Inferior parietal cortex (tissue), 1 donor: Measurements from ENCODE around the gene GPR35.

ENCODE experiments used
- DNase-seq: peaks from one replicate; pipeline ENCODE4 v3.0.0-alpha.2; 2016; ENCODE audit errors: extremely low spot score

Gene GPR35

DNA sequence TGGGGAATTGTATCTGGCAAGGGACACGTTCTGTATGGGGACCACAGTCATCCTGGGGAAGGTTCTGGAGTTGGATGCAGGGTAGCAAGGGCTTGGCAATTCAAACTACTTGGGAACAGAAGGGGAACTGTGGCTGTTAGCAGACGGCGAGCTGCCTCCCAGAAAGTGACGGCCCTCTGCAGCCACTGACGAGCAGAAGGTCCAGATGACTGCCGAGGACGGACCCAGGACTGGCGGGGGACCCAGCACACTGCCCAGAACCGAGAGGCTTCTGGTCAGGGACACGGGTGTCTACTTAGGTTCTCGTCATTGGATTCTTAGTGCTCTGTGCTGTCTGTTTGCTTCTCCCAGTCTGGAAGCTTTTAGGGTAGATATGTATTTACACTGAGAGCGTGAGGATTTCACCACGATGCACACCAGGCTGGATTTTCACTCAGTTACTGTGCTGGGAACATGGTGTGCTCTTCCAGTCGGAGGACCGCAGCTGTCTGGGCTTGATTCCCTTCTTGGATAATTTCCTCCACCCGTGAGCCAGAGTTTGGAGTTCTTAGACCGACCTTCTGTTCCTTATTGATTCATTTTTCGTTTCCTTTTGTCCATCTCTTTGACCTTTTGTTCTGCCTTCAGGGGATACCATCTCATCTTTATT, 13.4 kb downstream of the GPR35 start:
- DNase-seq, result no peak

DNA sequence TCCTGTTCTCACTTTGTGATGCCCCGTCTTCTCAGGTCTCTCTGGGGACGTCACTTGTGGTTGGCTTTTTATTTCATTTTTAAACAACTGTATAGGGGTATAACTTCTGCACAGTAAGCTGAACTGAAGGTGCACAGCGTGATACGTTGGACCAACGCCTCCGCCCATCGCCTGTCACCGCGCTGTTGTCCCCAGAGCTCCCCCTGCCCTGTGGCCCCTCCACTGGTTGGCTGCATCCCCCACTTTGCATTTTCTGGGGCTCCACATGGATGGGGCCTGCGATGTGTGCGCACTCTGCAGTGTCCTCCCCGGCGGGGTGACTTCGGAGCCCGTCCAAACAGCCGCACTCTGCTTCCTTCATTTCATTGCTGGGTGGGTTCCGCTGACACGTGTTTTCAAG, 14.3 kb downstream of the GPR35 start:
- no peak for DNase-seq

DNA sequence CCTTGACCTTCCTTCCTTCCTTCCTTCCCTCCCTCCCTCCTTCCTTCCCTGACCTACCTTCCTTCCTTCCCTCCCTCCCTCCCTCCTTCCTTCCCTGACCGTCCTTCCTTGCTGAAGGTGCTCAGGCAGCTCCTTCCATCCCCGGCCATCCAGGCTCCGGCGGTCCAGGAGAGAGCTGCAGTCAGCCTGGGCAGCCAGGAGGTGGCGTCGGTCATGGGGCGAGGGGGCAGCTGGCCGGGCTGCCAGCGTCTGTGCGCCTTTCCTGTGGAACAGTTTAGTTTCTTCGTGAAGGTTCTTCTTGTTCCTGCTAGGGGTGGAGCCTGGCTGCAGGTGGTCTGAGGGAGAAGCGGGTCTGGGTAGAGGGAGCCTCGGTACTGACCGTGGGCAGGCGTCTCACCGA, 15.7 kb downstream of the GPR35 start:
- DNase-seq, result no peak

DNA sequence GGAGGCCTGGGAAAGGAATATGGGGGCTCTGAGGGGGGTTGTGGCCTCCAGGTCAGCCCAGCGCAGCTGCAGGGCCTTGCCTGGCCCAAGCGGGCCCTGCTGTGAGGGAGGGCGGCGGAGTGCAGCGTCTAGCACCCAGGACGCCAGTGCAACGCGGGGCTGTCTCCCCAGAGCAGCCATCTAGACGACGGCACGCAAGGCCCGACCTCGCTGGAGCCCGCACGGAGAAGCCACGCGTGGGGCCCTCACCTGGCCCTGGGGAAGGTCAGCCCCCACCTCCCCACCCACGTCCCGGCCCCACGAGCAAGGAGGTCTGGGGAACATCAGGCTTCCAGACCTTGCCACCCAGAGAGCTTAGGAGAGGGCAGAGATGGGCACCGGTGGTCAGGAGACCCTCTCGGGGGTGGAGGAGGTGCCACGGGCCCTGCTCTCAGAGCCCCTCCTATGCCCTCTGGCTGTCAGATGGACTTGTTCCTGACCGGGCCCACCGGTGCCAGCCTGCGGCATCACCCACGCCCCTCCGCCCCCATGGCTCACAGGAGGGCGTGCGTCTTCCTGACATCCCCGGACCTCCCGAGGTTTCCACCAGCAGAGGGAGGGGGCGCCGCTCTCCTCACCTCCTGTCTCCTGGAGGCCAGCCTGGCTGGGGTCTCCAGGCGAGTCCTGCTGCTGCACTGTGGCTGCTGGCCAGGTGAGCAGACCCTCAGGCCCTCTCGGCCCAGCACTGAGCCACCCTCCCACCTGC, 17.0 kb downstream of the GPR35 start:
- no peak for DNase-seq

DNA sequence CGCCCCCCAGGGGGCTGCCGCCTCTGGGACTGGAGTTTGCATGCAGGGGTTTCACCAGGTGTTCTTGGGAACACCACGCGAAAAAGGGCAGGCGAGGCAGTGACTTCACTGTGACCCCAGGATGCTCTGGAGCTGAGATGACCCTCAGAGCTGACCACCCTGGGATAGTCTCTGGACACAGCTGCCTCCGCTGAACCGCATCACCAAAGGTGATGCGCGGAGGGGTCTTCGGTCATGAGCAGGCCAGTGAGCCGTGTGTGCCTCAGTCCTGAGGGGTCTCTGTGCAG, 17.5 kb downstream of the GPR35 start:
- DNase-seq, result no peak

DNA sequence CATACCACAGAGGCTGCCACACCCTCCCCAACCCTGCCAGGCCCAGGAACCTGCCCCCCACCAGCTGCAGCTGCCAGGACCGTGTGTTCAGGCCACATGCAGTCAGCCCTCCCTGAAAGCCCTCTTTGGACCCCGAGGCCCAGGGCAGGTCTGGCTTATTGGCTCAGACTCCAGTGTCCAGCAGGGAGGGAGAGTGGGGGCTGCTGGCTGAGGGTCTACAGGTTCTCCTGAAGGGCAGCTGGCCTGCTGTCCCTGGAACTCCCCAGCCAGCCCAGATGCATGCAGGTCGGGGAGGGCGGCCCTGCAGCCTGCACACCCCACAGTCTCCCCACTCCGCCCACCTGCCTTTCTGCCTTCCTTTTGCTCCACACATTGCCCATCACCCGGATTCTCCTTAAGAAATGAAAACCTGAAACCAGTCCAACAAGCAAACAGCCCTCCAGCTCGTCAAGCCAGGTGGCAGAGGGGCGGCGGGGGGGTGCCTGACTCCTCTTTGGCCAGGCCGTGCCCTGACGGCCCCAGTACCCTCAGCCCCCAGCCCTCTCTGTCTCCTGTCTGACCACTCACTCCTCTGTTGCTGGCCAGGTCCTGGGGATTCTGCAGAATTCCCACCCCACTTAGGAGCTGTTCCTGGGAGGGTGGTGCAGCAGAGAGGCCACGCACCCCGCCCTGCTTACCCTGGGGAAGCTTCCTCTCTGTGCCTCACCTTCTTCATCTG, 18.0 kb downstream of the GPR35 start:
- DNase-seq, result no peak

DNA sequence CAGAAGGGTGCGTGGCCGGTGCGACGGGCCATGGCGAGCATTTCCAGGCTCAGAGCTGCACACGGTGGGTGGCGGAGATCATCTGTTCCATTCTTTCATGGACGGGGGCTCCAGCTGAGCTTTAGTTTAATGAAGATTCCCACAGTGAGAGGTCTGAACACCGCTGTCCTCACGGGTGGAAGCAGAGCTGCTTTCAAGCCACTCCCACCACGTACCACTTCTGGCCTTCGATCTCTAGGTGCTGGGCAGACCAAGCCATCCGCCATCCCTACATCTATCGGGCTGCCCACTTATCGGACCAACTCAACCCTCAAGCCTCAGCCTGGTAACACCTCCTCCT, 18.5 kb downstream of the GPR35 start:
- DNase-seq, result no peak

DNA sequence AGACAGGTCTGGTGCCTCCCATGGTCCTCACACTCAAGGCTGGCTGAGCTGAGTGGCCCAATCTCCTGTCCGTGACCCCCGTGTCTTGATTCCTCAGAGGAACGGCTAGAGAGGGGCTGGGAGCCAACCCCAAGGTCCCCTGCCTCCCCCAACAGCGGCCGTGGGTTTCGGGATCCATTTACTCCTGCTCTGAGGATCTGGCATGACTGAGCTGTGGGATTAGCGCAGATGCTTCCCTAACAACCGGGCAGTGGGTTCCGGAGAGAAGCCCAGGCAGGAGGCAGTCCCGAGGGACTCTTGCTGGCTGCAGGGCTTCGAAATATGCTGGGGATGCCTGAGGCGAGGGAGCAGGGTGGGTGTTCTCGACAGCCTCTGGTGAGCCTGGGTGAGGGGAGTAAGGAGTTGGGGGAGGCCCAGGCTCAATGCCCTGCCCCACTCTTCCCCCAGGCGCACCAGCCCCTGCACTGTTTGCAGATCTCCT, 18.9 kb downstream of the GPR35 start:
- no peak for DNase-seq

DNA sequence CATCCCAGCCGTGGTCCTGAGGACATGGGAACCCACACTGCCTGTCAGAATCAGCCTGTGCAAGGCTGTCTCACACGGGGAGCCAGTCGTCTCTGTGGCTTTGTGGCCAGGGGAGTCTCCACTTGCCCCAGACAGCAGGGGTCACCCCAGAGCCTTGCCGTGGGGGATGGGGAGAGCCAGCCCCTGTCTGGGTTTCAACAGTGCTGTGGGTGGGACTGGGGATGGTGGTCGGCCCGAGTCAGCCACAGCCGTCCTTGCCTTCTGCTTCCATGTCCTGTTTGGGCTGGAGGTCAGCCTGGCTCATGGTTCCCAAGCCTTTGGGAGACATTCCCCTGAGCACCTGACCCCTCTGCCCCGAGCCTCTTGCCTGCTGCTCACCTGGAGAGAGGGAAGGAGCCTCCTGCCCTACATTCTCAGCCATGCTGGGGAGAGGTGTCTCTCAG, 19.6 kb downstream of the GPR35 start:
- DNase-seq, result no peak

DNA sequence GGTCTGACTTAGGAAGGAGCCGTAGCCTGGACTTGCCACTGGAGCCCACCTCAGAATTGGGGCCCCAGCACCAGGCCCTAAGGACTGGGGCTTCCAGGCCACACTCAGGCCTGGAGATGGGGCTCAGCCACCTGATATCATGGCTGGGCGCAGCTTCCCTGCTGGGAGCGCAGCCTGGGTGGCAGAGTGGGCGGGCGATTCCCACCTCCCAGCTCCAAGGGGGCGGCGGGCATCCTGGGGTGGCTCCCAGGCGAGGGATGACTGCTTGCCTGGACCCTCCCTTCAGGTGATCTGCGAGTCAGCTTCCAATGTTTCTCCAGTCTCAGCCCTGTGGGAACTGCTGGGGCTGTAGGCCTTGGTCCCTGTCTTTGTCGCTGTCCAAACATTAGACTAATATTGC, 20.1 kb downstream of the GPR35 start:
- no peak for DNase-seq

DNA sequence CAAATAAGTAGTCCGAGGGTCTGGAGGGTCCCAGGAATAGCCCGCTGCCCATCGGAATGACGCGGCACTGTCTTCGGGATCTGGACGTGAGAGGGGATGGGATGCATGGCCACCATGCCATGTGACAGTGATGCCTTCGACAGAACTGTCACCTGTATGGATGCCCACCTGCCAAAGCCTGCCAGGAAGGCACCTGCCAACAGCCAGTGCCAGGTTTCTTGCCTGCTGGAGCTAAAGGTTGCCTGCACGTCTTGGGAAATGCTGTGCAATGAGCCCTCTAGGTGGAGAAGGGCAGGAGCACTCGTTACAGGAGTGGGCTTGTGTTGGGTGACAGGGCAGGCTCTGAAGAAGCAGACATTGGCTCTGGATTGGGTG, 20.5 kb downstream of the GPR35 start:
- no peak for DNase-seq

DNA sequence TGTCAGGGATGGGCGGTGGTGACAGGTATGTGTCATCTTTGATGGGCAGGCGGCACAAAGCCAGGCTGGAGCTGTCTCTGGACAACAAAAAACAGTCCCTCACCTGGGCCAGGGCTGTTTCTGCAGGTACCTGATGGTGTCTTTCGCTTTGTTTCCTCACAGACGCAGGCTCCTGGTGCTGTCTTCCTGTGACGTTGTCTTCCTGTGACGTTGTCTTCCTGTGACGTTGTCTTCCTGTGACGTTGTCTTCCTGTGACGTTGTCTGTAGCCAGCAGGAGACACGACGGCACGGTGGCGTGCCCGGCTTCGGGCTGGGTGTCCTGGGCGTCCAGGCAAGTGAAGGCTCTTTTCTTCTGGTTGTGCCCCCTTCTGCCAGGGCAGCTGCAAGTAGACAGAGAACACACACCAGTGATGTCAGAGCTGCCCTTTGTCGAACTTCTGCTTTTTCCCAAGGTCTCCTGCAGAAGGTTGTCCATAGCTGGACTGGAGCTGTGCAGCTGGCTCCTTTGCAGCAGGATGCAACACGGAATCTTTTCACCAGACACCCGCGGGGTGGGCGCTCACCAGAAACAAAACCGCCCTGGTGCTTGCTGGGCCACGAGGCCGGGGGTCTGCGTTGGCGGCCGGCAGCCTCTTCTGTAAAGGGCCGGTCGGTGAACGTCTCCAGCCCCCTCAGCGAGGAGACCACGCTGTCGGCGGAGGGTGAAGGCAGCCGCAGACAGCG, 21.1 kb downstream of the GPR35 start:
- no peak for DNase-seq

DNA sequence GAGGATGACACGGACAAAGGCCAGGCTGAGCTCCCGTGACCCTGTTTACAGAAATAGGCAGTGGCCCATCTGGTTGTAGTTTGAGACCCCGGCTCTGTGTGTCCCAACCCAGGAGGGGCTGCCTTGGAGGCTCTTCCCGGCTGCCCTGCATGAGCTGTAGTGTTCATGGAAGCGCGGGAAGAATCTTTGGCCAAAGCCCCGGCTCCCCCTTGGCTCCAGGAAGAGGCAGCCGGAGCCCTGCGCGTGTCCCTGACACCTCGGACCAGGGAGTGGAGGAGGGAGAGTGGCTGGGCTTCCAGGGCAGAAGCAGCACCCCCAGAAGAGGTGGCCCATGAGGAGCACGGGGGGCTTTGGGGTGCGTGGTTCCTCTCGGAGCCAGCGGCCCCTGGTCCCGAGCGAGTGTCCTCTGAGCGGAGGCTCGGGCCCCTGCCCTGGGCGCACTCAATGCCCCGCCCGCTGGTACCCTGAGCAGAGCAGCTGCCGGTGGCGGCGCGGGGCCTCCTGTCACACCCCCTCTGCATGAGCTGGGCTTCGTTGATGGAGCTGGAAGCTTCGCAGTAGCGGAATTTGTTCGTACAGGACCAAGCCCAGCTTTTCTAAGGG, 21.7 kb downstream of the GPR35 start:
- no peak for DNase-seq

DNA sequence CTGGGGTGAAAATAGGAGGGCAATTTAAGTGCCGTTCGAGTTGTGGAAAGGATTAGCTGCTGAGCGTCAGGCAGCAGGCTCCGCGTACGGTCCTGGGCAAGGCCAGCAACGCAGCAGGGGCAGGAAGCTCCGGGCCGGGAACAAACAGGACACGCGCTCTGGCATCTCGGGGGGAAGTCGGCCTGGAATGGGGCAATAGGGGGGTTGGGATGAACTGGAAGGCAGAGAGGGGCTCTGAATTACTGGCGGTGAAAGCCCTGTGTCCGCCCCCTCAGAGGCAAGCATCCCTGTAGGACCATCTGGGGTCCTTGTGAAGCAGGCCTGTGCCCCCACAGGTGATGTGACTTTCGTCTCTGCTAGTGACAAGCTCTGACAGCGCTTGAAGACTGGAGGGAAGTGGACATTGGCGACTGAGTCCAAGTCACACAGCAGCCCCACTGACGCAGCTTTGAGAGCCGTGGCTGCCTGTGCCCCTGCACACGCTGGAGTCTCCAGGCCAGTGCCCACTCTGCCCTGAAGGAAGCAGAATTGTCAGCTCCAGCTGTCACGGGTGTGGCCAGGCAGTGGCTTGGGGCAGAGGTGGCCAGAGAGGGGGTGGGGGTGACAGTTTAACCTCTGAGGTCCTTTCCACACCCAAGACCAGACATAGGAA, 22.3 kb downstream of the GPR35 start:
- DNase-seq, result no peak

DNA sequence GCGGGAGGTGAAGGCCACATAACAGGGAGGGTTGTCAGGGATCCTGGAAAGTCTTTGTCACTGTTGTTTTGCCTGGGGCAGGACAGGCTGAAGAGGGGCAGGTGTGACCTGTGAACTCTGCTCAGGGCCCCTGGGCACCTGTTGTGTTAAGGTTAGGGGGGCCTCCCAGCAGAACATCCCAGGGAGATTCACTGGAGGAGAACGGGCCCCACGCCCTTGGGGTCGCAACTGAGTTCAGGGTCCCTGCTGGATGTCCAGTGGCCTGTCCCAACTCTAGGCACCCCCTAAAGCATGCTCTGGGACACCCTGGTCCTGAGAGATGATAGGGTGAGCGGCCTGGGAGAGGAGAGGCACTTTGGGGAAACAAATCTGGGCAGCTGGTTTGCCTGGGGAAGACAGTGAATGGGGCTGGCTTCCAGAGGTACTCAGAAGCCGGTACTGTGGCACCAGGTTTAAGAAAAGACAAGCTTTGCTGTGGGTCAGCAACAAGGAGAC, 22.9 kb downstream of the GPR35 start:
- DNase-seq, result no peak

DNA sequence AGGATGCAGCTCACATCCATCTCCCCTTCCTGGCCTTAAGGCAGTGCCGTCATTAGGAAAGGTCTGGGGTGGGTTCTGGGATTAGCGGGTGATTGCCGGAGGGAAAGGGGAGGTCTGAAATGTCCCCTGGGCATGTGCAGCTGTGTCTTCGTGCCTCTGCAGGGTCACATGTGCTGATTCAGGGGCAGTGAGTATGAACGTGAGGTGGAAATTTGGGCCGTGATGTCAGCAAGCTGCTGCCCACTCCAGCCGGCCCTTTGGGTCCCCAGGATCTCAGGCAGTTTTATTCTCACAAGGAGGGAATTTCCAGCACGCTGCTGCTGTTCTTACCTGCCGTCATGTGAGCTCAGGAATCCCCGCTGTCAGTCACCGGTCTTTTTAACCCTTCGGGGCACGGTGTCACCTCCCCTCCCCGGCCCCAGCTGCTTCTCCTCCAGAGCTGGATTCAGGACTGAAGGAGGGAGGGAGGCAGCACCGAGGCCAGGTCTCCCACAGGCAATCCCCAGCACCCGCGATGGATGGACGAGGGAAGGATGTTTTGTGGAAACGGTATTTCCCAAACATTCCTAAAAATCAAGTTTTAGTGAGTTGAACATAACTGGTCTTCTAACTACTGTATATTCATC, 23.5 kb downstream of the GPR35 start:
- DNase-seq, result no peak

DNA sequence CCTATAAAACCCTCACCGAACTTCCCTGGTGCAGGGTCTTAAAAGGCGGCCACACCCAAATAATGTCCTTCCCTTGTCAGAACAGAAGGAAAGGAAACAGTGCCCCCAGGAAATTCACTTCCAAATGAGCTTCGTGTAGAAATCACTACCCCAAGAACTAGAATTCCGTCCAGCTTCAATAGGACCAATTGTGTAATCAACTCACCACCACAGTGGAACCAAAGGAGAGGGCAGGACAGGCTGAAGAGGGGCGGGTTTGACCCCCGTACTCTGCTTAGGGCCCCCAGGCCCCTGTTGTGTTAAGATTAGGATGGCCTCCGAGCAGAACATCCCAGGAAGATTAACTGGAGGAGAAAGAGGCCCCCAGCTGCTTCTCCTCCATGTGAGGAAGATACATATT, 24.1 kb downstream of the GPR35 start:
- DNase-seq, result no peak

DNA sequence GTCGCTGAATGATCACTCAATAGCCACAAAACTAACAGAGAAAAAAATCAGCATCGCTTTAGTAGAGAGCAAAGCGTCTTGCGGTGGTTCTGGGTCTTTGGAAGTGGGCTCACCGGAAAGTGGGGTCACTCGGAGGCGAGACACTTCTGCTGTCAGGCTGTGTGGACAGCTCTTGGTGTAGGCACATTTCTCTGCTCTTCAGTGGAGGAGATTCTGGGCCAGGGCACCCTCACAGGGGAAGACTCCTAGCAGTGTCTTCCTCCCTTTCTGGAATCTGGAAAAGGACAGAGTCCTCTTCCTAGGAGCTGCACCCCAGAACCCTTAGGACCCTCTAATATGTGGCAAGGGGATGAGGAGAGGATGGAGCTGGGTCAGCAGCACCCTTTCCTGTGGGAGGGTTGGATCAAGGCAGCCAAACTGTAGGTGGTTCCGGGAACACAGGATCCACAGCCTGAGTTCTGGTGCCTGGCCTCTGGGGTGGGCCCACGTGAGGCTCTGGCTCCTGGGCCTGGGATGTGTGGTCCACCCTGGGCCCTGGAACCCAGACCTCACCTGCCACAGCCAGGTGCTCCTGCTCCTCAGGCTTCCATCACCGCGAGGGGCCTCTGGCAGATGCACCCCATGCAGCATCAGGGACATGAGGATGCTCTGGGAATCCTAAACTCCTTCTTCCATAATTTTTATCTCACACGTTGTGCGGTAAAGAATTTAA, 25.1 kb downstream of the GPR35 start:
- DNase-seq, result no peak

DNA sequence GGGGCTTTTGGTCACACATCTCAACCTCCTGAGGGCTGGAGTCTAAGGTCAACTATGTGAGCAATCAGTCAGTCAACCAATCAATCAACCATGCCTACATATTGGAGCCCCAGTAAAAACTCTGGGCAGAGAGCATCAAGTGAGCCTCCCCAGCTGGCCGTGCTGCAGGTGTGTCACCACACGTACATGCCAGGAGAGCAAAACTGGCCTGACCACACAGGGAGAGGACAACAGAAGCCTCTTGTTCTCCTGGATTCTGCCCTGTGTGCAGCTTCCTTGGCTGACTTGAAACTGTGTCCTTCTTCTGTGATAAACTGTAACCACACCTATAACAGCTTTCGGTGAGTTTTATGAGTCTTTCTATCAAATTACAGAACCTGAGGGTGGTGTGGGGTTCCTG, 25.9 kb downstream of the GPR35 start:
- no peak for DNase-seq
